HG03108 (cell line): ENCODE results near the gene CIDEC.
"Not testable (repeated sequence)": the region's sequence is repeated elsewhere in the genome, so short reads cannot be mapped to it uniquely, and the experiment has no call there.

ENCODE experiments used
- ATAC-seq: cut with Tn5 transposase; IDR thresholded peaks from one replicate; pipeline ENCODE4 v1.9.1; 2021; ENCODE audit warnings: moderate library complexity; ENCODE audit not compliant: unreplicated experiment

Gene CIDEC

GRCh38 chr3:9881441-9881840 is 1.4 kb upstream of the CIDEC start:
- ATAC-seq: no peak

GRCh38 chr3:9878700-9879099 is 1.4 kb downstream of the CIDEC start:
- ATAC-seq: no peak

GRCh38 chr3:9876991-9877390 is 3.1 kb downstream of the CIDEC start:
- no peak for ATAC-seq

- ATAC-seq: not testable (repeated sequence)
Observed at GRCh38 chr3:9876255-9876654, 3.8 kb downstream of the CIDEC start.

GRCh38 chr3:9875448-9875847 is 4.6 kb downstream of the CIDEC start:
- ATAC-seq: no peak

- not testable (repeated sequence) for ATAC-seq
Observed at GRCh38 chr3:9872067-9872466, 8.0 kb downstream of the CIDEC start.

- ATAC-seq: no peak
Observed at GRCh38 chr3:9870978-9871377, 9.1 kb downstream of the CIDEC start.

GRCh38 chr3:9869955-9870354 is 10.1 kb downstream of the CIDEC start:
- no peak for ATAC-seq

GRCh38 chr3:9867106-9867505 is 12.9 kb downstream of the CIDEC start:
- ATAC-seq: no peak

GRCh38 chr3:9866639-9867038 is 13.4 kb downstream of the CIDEC start:
- ATAC-seq: no peak

- not testable (repeated sequence) for ATAC-seq
Observed at GRCh38 chr3:9865125-9865637, 14.9 kb downstream of the CIDEC start.

- ATAC-seq: no peak
Observed at GRCh38 chr3:9864200-9864927, 15.7 kb downstream of the CIDEC start.

GRCh38 chr3:9863058-9863772 is 16.8 kb downstream of the CIDEC start:
- no peak for ATAC-seq

- ATAC-seq: no peak
Observed at GRCh38 chr3:9862391-9863057, 17.5 kb downstream of the CIDEC start.

GRCh38 chr3:9861626-9862130 is 18.4 kb downstream of the CIDEC start:
- ATAC-seq: no peak

GRCh38 chr3:9861201-9861600 is 18.9 kb downstream of the CIDEC start:
- ATAC-seq: no peak

- ATAC-seq: no peak
Observed at GRCh38 chr3:9859530-9860025, 20.5 kb downstream of the CIDEC start.

GRCh38 chr3:9855594-9855993 is 24.5 kb downstream of the CIDEC start:
- no peak for ATAC-seq

- ATAC-seq: not testable (repeated sequence)
Observed at GRCh38 chr3:9854291-9854940, 25.6 kb downstream of the CIDEC start.

- ATAC-seq: no peak
Observed at GRCh38 chr3:9852528-9852927, 27.5 kb downstream of the CIDEC start.

- not testable (repeated sequence) for ATAC-seq
Observed at GRCh38 chr3:9851926-9852325, 28.1 kb downstream of the CIDEC start.
